Hepatocyte (in vitro differentiated cells): ENCODE data around the gene ZBTB7C.

ENCODE experiments used
- CTCF ChIP-seq: fragments of 200-600 bp; sonication (generic); IDR thresholded peaks from 2 replicates; pipeline ENCODE4 v1.5.1; 2016; ENCODE audit warnings: antibody characterized with exemption, mild to moderate bottlenecking; ENCODE audit not compliant: poor library complexity
- EZH2 ChIP-seq: fragments of 200-600 bp; sonication (generic); IDR thresholded peaks from 2 replicates; pipeline ENCODE4 v1.6.1; 2016; ENCODE audit warnings: antibody characterized with exemption, mild to moderate bottlenecking, borderline replicate concordance

- no peak for TF ChIP-seq CTCF
- TF ChIP-seq EZH2 = no peak
These were observed 222.3 kb downstream of the ZBTB7C start for GRCh38 chr18:48186861-48187260.
